SK-N-MC (cell line): Measurements from ENCODE around the gene SEMG2.

ENCODE experiments used
- EZH2 ChIP-seq: fragments of 200-600 bp; sonication (generic); IDR thresholded peaks from one replicate; pipeline ENCODE4 v1.6.1; 2017; ENCODE audit warnings: antibody characterized with exemption
- FOXP2 ChIP-seq: optimal IDR thresholded peaks from 2 replicates; pipeline ENCODE3; 2011; ENCODE audit warnings: mild to moderate bottlenecking, moderate library complexity; ENCODE audit not compliant: insufficient read depth; ENCODE audit errors: extremely low read length, control extremely low read depth
- POLR2AphosphoS5 ChIP-seq: IDR thresholded peaks from 2 replicates; pipeline ENCODE4 v1.6.1; 2012; ENCODE audit warnings: mild to moderate bottlenecking, low read depth, low read length, borderline replicate concordance

DNA sequence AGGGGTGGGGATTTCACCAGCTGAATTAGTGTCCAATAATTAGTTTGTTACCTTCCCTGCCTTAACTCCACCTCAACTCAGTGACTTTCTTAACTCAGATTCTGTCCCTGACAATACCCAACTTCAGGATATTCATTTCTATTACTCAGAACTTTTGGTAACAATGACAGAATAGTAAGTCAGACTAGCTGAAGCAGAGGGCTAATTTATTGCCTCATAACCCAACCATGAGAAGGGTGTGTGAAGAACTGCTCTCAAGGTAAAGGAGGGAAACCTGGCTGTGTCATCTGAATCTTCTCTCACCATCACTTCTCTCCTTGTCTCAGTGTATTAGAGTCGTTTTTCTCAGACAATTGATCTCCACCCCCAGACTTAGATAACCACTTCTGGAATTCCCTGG lies 47.7 kb upstream of the SEMG2 start:
- TF ChIP-seq POLR2AphosphoS5 (no peak), EZH2 (no peak), FOXP2 (no peak)
